Neuronal stem cell (in vitro differentiated cells): ENCODE measurements around the gene NDUFC2. TPM values are rescaled to one million over a fixed set of nuclear protein-coding genes. Genes with fewer than 3 reads are reported as not detected.

ENCODE experiments used
- DNase-seq: peaks from one replicate; pipeline ENCODE4 v3.0.0-alpha.2; 2013; ENCODE audit warnings: low spot score
- H2AFZ ChIP-seq: one replicate; pipeline ENCODE4 v1.6.1; 2013; ENCODE audit warnings: mild to moderate bottlenecking, low read length, inconsistent platforms
- H2AK5ac ChIP-seq: 2 replicates; pipeline ENCODE4 v1.6.1; 2013; ENCODE audit warnings: low read depth, mild to moderate bottlenecking, inconsistent platforms, low read length, moderate library complexity, mixed read lengths
- H2BK120ac ChIP-seq: 2 replicates; pipeline ENCODE4 v1.6.1; 2013; ENCODE audit warnings: low read depth, mild to moderate bottlenecking, inconsistent platforms, low read length, moderate library complexity, mixed read lengths
- H2BK12ac ChIP-seq: one replicate; pipeline ENCODE4 v1.6.1; 2013; ENCODE audit warnings: low read length, inconsistent platforms
- H2BK15ac ChIP-seq: 2 replicates; pipeline ENCODE4 v1.6.1; 2013; ENCODE audit warnings: mild to moderate bottlenecking, low read length, inconsistent platforms, mixed read lengths
- H2BK5ac ChIP-seq: one replicate; pipeline ENCODE4 v1.6.1; 2013; ENCODE audit warnings: inconsistent platforms, mild to moderate bottlenecking, low read length, moderate library complexity
- H3K14ac ChIP-seq: one replicate; pipeline ENCODE4 v1.6.1; 2013; ENCODE audit warnings: low read length, inconsistent platforms
- H3K18ac ChIP-seq: 2 replicates; pipeline ENCODE4 v1.6.1; 2013; ENCODE audit warnings: low read length, inconsistent platforms
- H3K23ac ChIP-seq: 2 replicates; pipeline ENCODE4 v1.6.1; 2013; ENCODE audit warnings: low read depth, mild to moderate bottlenecking, mixed read lengths, low read length, inconsistent platforms; ENCODE audit not compliant: poor library complexity
- H3K27ac ChIP-seq: replicated peaks from 3 replicates; pipeline ENCODE4 v1.5.1; 2013; ENCODE audit warnings: low read length, inconsistent platforms
- H3K27me3 ChIP-seq, 3 experiments: 2 replicates each; pipeline ENCODE4 v1.6.1; 2013; ENCODE audit warnings: low read length in 3 of 3, mild to moderate bottlenecking in 2 of 3, inconsistent platforms in 1 of 3, low read depth in 1 of 3, mixed read lengths in 1 of 3, moderate library complexity in 1 of 3; ENCODE audit not compliant: control insufficient read depth in 3 of 3, insufficient read depth in 3 of 3
- H3K36me3 ChIP-seq, 2 donors: replicated peaks in 1 of 2; 2 replicates each; pipeline ENCODE4 v1.6.1; 2013; ENCODE audit warnings: low read length in 2 of 2; ENCODE audit not compliant: control insufficient read depth in 2 of 2, insufficient read depth in 2 of 2
- H3K4ac ChIP-seq: 2 replicates; pipeline ENCODE4 v1.6.1; 2013; ENCODE audit warnings: inconsistent platforms, mild to moderate bottlenecking, low read length, moderate library complexity
- H3K4me1 ChIP-seq, 2 donors: 1 replicate in 1 of 2; 2 replicates in 1 of 2; pipeline ENCODE4 v1.6.1; 2013; ENCODE audit warnings: low read length in 2 of 2, low read depth in 1 of 2; ENCODE audit not compliant: control insufficient read depth in 2 of 2, insufficient read depth in 1 of 2
- H3K4me2 ChIP-seq: one replicate; pipeline ENCODE4 v1.6.1; 2013; ENCODE audit warnings: mild to moderate bottlenecking, low read length, inconsistent platforms; ENCODE audit not compliant: insufficient read depth, poor library complexity, severe bottlenecking
- H3K4me3 ChIP-seq, 2 donors: 2 replicates each; pipeline ENCODE4 v1.5.1; 2013; ENCODE audit warnings: low read length in 2 of 2, mild to moderate bottlenecking in 2 of 2, inconsistent platforms in 1 of 2, moderate library complexity in 1 of 2
- H3K79me1 ChIP-seq: one replicate; pipeline ENCODE4 v1.6.1; 2013; ENCODE audit warnings: low read depth, mild to moderate bottlenecking, inconsistent platforms, low read length, moderate library complexity
- H3K9ac ChIP-seq: one replicate; pipeline ENCODE4 v1.6.1; 2013; ENCODE audit warnings: mild to moderate bottlenecking, low read depth, low read length, inconsistent platforms; ENCODE audit not compliant: poor library complexity
- H3K9me3 ChIP-seq, 2 donors: replicated peaks in 1 of 2; 2 replicates each; pipeline versions ENCODE3 to v1.6.1; 2013; ENCODE audit warnings: low read length in 2 of 2, mild to moderate bottlenecking in 2 of 2, inconsistent platforms in 1 of 2, low read depth in 1 of 2, mixed read lengths in 1 of 2, moderate library complexity in 1 of 2; ENCODE audit not compliant: control insufficient read depth in 2 of 2, insufficient read depth in 1 of 2
- H4K8ac ChIP-seq: one replicate; pipeline ENCODE4 v1.6.1; 2013; ENCODE audit warnings: low read depth, mild to moderate bottlenecking, inconsistent platforms, low read length, moderate library complexity
- H4K91ac ChIP-seq: one replicate; pipeline ENCODE4 v1.6.1; 2013; ENCODE audit warnings: low read length, low read depth, mild to moderate bottlenecking, inconsistent platforms; ENCODE audit not compliant: poor library complexity
- WGBS, 2 donors: extraction: QIAGEN DNeasy Blood & Tissue Kit; methylation state at CpG; one replicate each; pipeline ENCODE4 v1.1.7; 2013; ENCODE audit warnings: missing lambda C conversion rate in 2 of 2, mixed read lengths in 1 of 2; ENCODE audit not compliant: insufficient read length in 2 of 2, insufficient replicate concordance in 1 of 2; ENCODE audit errors: extremely low coverage in 2 of 2; 5-methylcytosine and 5-hydroxymethylcytosine counted together
- polyA plus RNA-seq, 2 experiments: library from polyadenylated mRNA; stranded (reverse); fragments of 200-250 nt; gene quantifications; one replicate each; pipeline ENCODE4 v1.2.3, GENCODE V29; 2013

Gene NDUFC2
- polyA plus RNA-seq (2013, experiment 1 of 2) = 290 TPM
- 288 TPM for polyA plus RNA-seq (2013, experiment 2 of 2)

DNA sequence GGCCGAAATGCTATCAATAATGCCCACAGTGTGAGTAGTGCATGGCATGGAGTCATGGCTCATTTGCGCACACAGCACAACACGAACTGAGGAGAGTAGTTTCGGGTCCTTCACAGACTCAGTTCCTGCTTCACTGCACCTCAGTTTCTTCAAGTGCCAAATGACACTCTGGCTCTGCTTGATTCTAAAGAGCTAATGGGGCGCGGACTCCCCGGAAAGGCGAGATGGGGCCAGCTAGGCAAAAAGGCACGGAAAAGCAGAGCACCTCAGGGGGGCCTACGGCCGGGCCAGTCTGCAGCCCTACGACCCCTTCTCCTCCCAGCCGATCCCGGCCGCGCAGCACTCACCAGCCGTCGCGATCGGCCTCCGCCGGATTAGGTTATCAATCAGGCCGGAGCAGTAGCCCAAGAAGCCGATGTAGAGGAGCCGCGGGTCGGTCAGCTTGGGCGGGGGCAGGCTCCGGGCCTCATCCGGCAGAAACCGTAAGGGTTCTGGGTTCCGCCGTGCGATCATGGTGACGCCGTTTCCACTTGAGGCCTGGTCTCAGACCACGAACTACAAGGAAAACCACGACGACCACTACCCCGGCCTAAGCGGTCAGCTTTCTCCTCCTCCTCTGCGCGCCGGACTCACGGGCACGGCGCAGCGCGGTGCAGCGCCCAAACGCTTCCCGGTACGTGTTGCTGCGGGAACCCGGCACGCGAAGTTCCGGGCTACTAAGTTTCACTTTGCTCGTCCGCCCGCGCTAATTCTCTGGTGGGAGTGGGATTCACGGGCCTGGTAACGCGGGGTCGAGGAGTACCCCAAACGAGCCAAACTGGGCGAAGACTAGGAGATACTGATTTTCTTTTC is at the start of gene NDUFC2:
NDUFC2 (minus strand) TSS at position 631 of the 852 bp plus-strand sequence; CDS start at position 513, 118 bp downstream.
- H2BK120ac ChIP-seq = no peak within 1 kb of the TSS
- peak within 1 kb of the TSS; percentile 0 for H3K14ac ChIP-seq
- peak within 1 kb of the TSS; percentile 19 for H4K91ac ChIP-seq
- H2BK15ac ChIP-seq = no peak within 1 kb of the TSS
- H3K18ac ChIP-seq = peak within 1 kb of the TSS; percentile 94
- H3K4ac ChIP-seq = no peak within 1 kb of the TSS
- peak; percentile 64 for DNase-seq
- WGBS, 2 donors = no CpG with 5 or more reads among the region's 68 CpGs
- H3K4me1 ChIP-seq = peaks cover 3 to 11% of the 10 kb centered on the region in 2 donors
- H3K9me3 ChIP-seq = no peaks in the 10 kb centered on the region
- peaks cover 4 to 32% of the 10 kb centered on the region in 2 donors for H3K36me3 ChIP-seq
- H3K79me1 ChIP-seq = peaks cover 5% of the 10 kb centered on the region
- H2BK5ac ChIP-seq = peak within 1 kb of the TSS; percentile 45
- H2AFZ ChIP-seq = peak within 1 kb of the TSS; percentile 93
- no peak within 1 kb of the TSS for H2AK5ac ChIP-seq
- no peaks in the 10 kb centered on the region for H3K27me3 ChIP-seq
- peak within 1 kb of the TSS; percentile 46 for H3K27ac ChIP-seq
- peak within 1 kb of the TSS; percentile 97 for H3K23ac ChIP-seq
- no peak within 1 kb of the TSS for H2BK12ac ChIP-seq
- peak within 1 kb of the TSS; percentile 52 for H3K9ac ChIP-seq
- no peak within 1 kb of the TSS for H4K8ac ChIP-seq
- H3K4me2 ChIP-seq = peak within 1 kb of the TSS; percentile 72
- H3K4me3 ChIP-seq = peak within 1 kb of the TSS; percentile 91 to 93

DNA sequence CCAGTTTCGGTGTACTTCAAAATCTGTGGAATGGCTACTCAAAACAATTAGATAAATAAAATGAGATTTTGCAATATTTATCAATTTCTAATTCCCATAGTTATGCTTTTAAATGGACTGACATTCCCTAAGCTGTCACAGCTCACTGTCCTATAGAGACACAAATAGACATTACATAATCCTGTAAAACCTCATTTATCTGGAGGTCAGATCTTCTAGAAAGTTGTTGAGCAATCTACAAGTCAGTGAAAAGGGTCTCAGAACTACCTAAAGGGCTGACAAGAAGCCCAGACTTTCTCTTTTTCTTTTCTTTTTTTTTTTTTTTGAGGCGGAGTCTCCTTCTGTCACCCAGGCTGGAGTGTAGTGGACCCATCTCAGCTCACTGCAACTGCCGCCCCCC is 47.7 kb upstream of the NDUFC2 start:
- Histone ChIP-seq H3K36me3 (peaks cover 5 to 50% of the 10 kb centered on the region in 2 donors), H3K18ac (no peak overlapping the region), H3K9ac (no peak overlapping the region), H3K27me3 (no peaks in the 10 kb centered on the region), H2BK12ac (no peak overlapping the region), H3K4ac (no peak overlapping the region), H3K27ac (no peak overlapping the region), H2AK5ac (no peak overlapping the region), H4K8ac (no peak overlapping the region), H2AFZ (no peak overlapping the region), H2BK120ac (no peak overlapping the region), H3K9me3 (peaks cover 0 to under 1% of the 10 kb centered on the region in 2 donors), H3K79me1 (no peaks in the 10 kb centered on the region), H2BK15ac (no peak overlapping the region), H3K4me1 (no peaks in the 10 kb centered on the region), H4K91ac (no peak overlapping the region), H3K4me2 (no peak overlapping the region), H2BK5ac (no peak overlapping the region), H3K14ac (no peak overlapping the region), H3K4me3 (no peak overlapping the region), H3K23ac (no peak overlapping the region)
- no peak for DNase-seq
- WGBS, 2 donors = no CpG with 5 or more reads among the region's 3 CpGs

DNA sequence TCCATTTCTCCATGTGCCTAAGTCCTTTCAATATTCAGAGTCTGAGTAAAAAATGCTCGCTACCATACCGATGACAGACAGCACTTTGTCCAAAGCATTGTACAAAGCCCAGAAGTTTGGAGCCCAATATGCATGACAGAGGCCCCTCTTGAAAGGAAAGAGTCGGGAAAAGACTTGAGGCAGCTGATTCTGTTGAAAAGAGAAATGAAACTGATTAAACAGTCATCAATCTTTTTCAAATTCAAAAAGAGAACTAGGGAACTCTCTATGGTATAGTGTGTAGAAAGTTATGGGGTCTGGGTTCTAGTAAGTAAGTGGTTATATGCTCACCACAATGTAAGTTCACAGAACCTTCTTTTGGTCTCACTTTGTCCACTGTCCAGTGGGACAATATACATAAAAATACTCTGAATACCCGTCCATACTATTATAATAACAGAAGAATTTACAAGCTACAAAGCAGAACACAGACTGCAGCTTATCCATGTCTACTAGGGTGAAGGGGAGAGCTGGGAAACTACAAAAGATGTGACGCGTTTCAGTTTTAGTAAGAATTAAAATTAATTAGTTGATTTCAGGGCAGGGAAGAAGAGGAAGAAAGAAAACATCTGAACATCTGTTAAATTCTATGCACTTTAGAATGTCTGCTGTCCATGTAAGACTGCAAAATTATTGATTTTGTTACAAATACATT is 33.1 kb upstream of the NDUFC2 start:
- Histone ChIP-seq H3K14ac (no peak overlapping the region), H4K8ac (no peak overlapping the region), H4K91ac (no peak overlapping the region), H2BK12ac (no peak overlapping the region), H3K4me3 (no peak overlapping the region), H2BK5ac (no peak overlapping the region), H3K27ac (no peak overlapping the region), H2AFZ (peak overlapping the region; percentile 57), H3K4me1 (peaks cover 0 to 14% of the 10 kb centered on the region in 2 donors), H3K18ac (no peak overlapping the region), H3K4me2 (no peak overlapping the region), H3K9me3 (no peaks in the 10 kb centered on the region), H2AK5ac (no peak overlapping the region), H3K23ac (no peak overlapping the region), H3K4ac (no peak overlapping the region), H3K9ac (no peak overlapping the region), H3K79me1 (no peaks in the 10 kb centered on the region), H3K27me3 (no peaks in the 10 kb centered on the region), H3K36me3 (peaks cover 19 to 77% of the 10 kb centered on the region in 2 donors), H2BK15ac (no peak overlapping the region), H2BK120ac (no peak overlapping the region)
- no peak for DNase-seq
- WGBS, 2 donors = no CpG with 5 or more reads among the region's 6 CpGs

DNA sequence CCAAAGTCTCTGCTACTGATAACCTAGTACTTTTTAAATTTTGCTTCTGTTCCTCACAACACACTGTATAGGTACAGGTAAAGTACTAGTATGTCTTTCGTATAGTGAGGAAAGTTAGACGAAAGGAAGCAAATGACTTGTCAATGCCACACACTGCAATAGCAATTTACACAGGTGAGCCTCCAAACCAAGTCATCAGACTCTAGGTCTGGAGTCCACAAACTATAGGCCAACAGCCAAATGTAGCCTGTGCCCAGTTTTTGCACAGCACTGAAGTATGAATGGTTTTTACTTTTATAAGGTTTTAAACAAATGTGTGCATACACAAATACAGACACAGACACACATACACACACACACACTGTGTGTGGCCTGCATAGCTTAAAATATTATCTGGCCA is 31.6 kb upstream of the NDUFC2 start:
- H3K23ac ChIP-seq = no peak overlapping the region
- no peak overlapping the region for H3K14ac ChIP-seq
- no peak overlapping the region for H3K27ac ChIP-seq
- no peak overlapping the region for H3K4me2 ChIP-seq
- no peak overlapping the region for H2BK15ac ChIP-seq
- H2BK120ac ChIP-seq = no peak overlapping the region
- no peaks in the 10 kb centered on the region for H3K27me3 ChIP-seq
- no peak overlapping the region for H3K4ac ChIP-seq
- H3K9me3 ChIP-seq = no peaks in the 10 kb centered on the region
- no peaks in the 10 kb centered on the region for H3K79me1 ChIP-seq
- no CpG with 5 or more reads among the region's 2 CpGs for WGBS, 2 donors
- no peak overlapping the region for H3K18ac ChIP-seq
- no peak overlapping the region for H2AFZ ChIP-seq
- H4K91ac ChIP-seq = no peak overlapping the region
- H2BK5ac ChIP-seq = no peak overlapping the region
- H4K8ac ChIP-seq = no peak overlapping the region
- H3K36me3 ChIP-seq = peaks cover 18 to 74% of the 10 kb centered on the region in 2 donors
- H2AK5ac ChIP-seq = no peak overlapping the region
- H3K9ac ChIP-seq = no peak overlapping the region
- peaks cover 0 to 14% of the 10 kb centered on the region in 2 donors for H3K4me1 ChIP-seq
- no peak overlapping the region for H3K4me3 ChIP-seq
- no peak for DNase-seq
- H2BK12ac ChIP-seq = no peak overlapping the region
